NCI-H1436 (cell line): Measurements from ENCODE around the gene ULBP3.
"Not testable (repeated sequence)": the region's sequence is repeated elsewhere in the genome, so short reads cannot be mapped to it uniquely, and the experiment has no call there.

Experiments
- DNase-seq: peaks from one replicate; lab custom pipeline; 2025; lab: John Stamatoyannopoulos, UW

The ULBP3 gene

GRCh38 chr6:150076196-150076893 is 7.4 kb upstream of the ULBP3 start:
- no peak for DNase-seq

- DNase-seq: no peak
These were observed 6.1 kb upstream of the ULBP3 start for GRCh38 chr6:150075034-150075421.

GRCh38 chr6:150074396-150075033 is 5.6 kb upstream of the ULBP3 start:
- not testable (repeated sequence) for DNase-seq

- DNase-seq: no peak
These were observed 3.3 kb upstream of the ULBP3 start for GRCh38 chr6:150072201-150072600.

- DNase-seq: no peak
These were observed 1.4 kb upstream of the ULBP3 start for GRCh38 chr6:150070236-150070818.

- no peak for DNase-seq
These were observed 785 bp upstream of the ULBP3 start for GRCh38 chr6:150069706-150070105.

- no peak for DNase-seq
These were observed 770 bp downstream of the ULBP3 start for GRCh38 chr6:150068151-150068550.

GRCh38 chr6:150065083-150065482 is 3.8 kb downstream of the ULBP3 start:
- DNase-seq: no peak

- DNase-seq: no peak
These were observed 5.3 kb downstream of the ULBP3 start for GRCh38 chr6:150063640-150064039.

GRCh38 chr6:150059973-150060372 is 8.9 kb downstream of the ULBP3 start:
- not testable (repeated sequence) for DNase-seq

- DNase-seq: no peak
These were observed 9.9 kb downstream of the ULBP3 start for GRCh38 chr6:150058986-150059385.

- DNase-seq: no peak
These were observed 10.6 kb downstream of the ULBP3 start for GRCh38 chr6:150058231-150058792.

GRCh38 chr6:150057501-150057951 is 11.4 kb downstream of the ULBP3 start:
- DNase-seq: no peak

GRCh38 chr6:150056916-150057315 is 12.0 kb downstream of the ULBP3 start:
- DNase-seq: no peak

GRCh38 chr6:150056156-150056555 is 12.8 kb downstream of the ULBP3 start:
- no peak for DNase-seq

GRCh38 chr6:150055131-150055530 is 13.8 kb downstream of the ULBP3 start:
- DNase-seq: no peak

GRCh38 chr6:150053450-150053849 is 15.5 kb downstream of the ULBP3 start:
- no peak for DNase-seq

GRCh38 chr6:150050846-150051245 is 18.1 kb downstream of the ULBP3 start:
- DNase-seq: no peak

GRCh38 chr6:150048099-150048498 is 20.8 kb downstream of the ULBP3 start:
- no peak for DNase-seq

- DNase-seq: no peak
These were observed 22.0 kb downstream of the ULBP3 start for GRCh38 chr6:150046943-150047342.

GRCh38 chr6:150044621-150045145 is 24.2 kb downstream of the ULBP3 start:
- DNase-seq: no peak

- no peak for DNase-seq
These were observed 25.2 kb downstream of the ULBP3 start for GRCh38 chr6:150043501-150044412.
